HCT116 (cell line): ENCODE data around the gene MAP2K6. TPM values are rescaled to one million over a fixed set of nuclear protein-coding genes. Genes with fewer than 3 reads are reported as not detected.

ENCODE experiments used
- ATAC-seq: fragments of 200-7000 bp; cut with Tn5 transposase; 2 replicates; pipeline ENCODE4 v1.9.1; 2020; ENCODE audit warnings: mild to moderate bottlenecking, moderate library complexity
- BruUV-seq: library from RNA; stranded (reverse); fragments of 400-500 nt; replicated peaks from 2 replicates; lab custom pipeline; 2021; lab: Mats Ljungman, UMichigan
- CTCF ChIA-PET: fragments of 300-600 bp; sonication (Branson Sonifier 250); formaldehyde crosslinking; loops from one replicate; lab custom pipeline; 2021; ENCODE audit warnings: antibody characterized with exemption; lab: Charles Lee
- POLR2A ChIA-PET: fragments of 300-600, 350-600 bp; sonication (Branson Sonifier 250); formaldehyde crosslinking; loops from one replicate; lab custom pipeline; 2021; ENCODE audit warnings: antibody characterized with exemption; lab: Charles Lee
- RAD21 ChIA-PET, 2 experiments: fragments of 300-600 bp; sonication (Branson Sonifier 250); formaldehyde crosslinking; loops; one replicate each; lab custom pipeline; 2023; ENCODE audit warnings: low total read pairs in 2 of 2; ENCODE audit not compliant: uncharacterized antibody in 2 of 2, unreplicated experiment in 2 of 2, low non-redundant PET in 1 of 2; lab: Charles Lee
- DNase-seq: peaks from one replicate; pipeline ENCODE4 v3.0.0-alpha.2; 2010; ENCODE audit warnings: low read depth, low spot score
- H2AFZ ChIP-seq: fragments of 200-600 bp; shearing (Covaris generic), sonication (generic); 2 replicates; pipeline ENCODE4 v1.6.1; 2017; ENCODE audit warnings: low read depth, mixed run types, mixed read lengths, antibody characterized with exemption, low read length; ENCODE audit not compliant: poor library complexity, severe bottlenecking
- H3K27ac ChIP-seq: 2 replicates; pipeline ENCODE4 v1.5.1; 2012; ENCODE audit warnings: low read depth, low read length
- H3K27me3 ChIP-seq: fragments of 200-600 bp; sonication (generic); 2 replicates; pipeline ENCODE4 v1.6.1; 2016; ENCODE audit warnings: mixed run types, low read length, mixed read lengths; ENCODE audit not compliant: insufficient read depth
- H3K36me3 ChIP-seq, 2 experiments: fragments of 200-500 bp in 1 of 2; fragments of 200-600 bp in 1 of 2; sonication (Bioruptor generic) in 1 of 2; sonication (generic) in 1 of 2; 2 replicates each; pipeline versions ENCODE4 v1.5.1 to v1.6.1; 2014 to 2016; ENCODE audit warnings: low read length in 2 of 2, inconsistent platforms in 1 of 2, mixed read lengths in 1 of 2, mixed run types in 1 of 2; ENCODE audit not compliant: insufficient read depth in 2 of 2, control insufficient read depth in 1 of 2
- H3K4me1 ChIP-seq, 2 experiments: fragments of 200-600 bp in 1 of 2; sonication (generic) in 1 of 2; 2 replicates each; pipeline versions ENCODE4 v1.5.1 to v1.6.1; 2012 to 2017; ENCODE audit warnings: low read length in 2 of 2, inconsistent platforms in 1 of 2, mild to moderate bottlenecking in 1 of 2, mixed read lengths in 1 of 2, mixed run types in 1 of 2, moderate library complexity in 1 of 2; ENCODE audit not compliant: insufficient read depth in 2 of 2, control insufficient read depth in 1 of 2
- H3K4me2 ChIP-seq: fragments of 200-600 bp; sonication (generic); 2 replicates; pipeline ENCODE4 v1.6.1; 2017; ENCODE audit warnings: mixed run types, low read length, mixed read lengths
- H3K4me3 ChIP-seq, 2 experiments: fragments of 200-600 bp in 1 of 2; sonication (generic) in 1 of 2; replicated peaks in 1 of 2; 2 replicates each; pipeline ENCODE4 v1.5.1; 2011 to 2016; ENCODE audit warnings: low read length in 2 of 2, control low read depth in 1 of 2, low read depth in 1 of 2, mild to moderate bottlenecking in 1 of 2, mixed read lengths in 1 of 2, mixed run types in 1 of 2
- H3K79me2 ChIP-seq: fragments of 200-600 bp; sonication (generic); 2 replicates; pipeline ENCODE4 v1.6.1; 2017; ENCODE audit warnings: mild to moderate bottlenecking, mixed run types, low read length, moderate library complexity, mixed read lengths; ENCODE audit not compliant: insufficient read depth
- H3K9ac ChIP-seq: fragments of 200-600 bp; sonication (generic); 2 replicates; pipeline ENCODE4 v1.6.1; 2016; ENCODE audit warnings: low read length, mixed read lengths
- H3K9me2 ChIP-seq: fragments of 200-600 bp; sonication (generic), shearing (Covaris generic); 2 replicates; pipeline ENCODE4 v1.6.1; 2017; ENCODE audit warnings: mixed run types, mild to moderate bottlenecking, moderate library complexity; ENCODE audit not compliant: insufficient read depth
- H3K9me3 ChIP-seq, 2 experiments: fragments of 200-500 bp in 1 of 2; fragments of 200-600 bp in 1 of 2; sonication (Bioruptor generic) in 1 of 2; sonication (generic) in 1 of 2; 2 replicates each; pipeline ENCODE4 v1.6.1; 2014 to 2017; ENCODE audit warnings: low read length in 2 of 2, mixed read lengths in 2 of 2, inconsistent platforms in 1 of 2, low read depth in 1 of 2, mild to moderate bottlenecking in 1 of 2, mixed run types in 1 of 2, moderate library complexity in 1 of 2; ENCODE audit not compliant: control insufficient read depth in 1 of 2, insufficient read depth in 1 of 2
- H4K20me1 ChIP-seq: fragments of 200-600 bp; sonication (generic), shearing (Covaris generic); 2 replicates; pipeline ENCODE4 v1.6.1; 2017; ENCODE audit warnings: mixed run types, mild to moderate bottlenecking, moderate library complexity; ENCODE audit not compliant: insufficient read depth
- CBX3 ChIP-seq: IDR thresholded peaks from 2 replicates; pipeline ENCODE4 v1.6.1; 2012; ENCODE audit warnings: low read depth
- CTCF ChIP-seq, 3 experiments: fragments of 200-600 bp in 1 of 3; sonication (generic) in 1 of 3; IDR thresholded peaks in 2 of 3; conservative IDR thresholded peaks in 1 of 3; 2 replicates each; pipeline ENCODE4 v1.5.1; 2012 to 2017; ENCODE audit warnings: low read depth in 2 of 3, low read length in 2 of 3, antibody characterized with exemption in 1 of 3, borderline replicate concordance in 1 of 3, control low read depth in 1 of 3, mild to moderate bottlenecking in 1 of 3, mixed read lengths in 1 of 3, mixed run types in 1 of 3, moderate library complexity in 1 of 3; ENCODE audit not compliant: insufficient read depth in 1 of 3
- EGR1 ChIP-seq: IDR thresholded peaks from 2 replicates; pipeline ENCODE4 v1.6.1; 2012; ENCODE audit warnings: low read depth
- ELF1 ChIP-seq: IDR thresholded peaks from 2 replicates; pipeline ENCODE4 v1.6.1; 2012; ENCODE audit warnings: low read depth, borderline replicate concordance
- JUND ChIP-seq: IDR thresholded peaks from 2 replicates; pipeline ENCODE4 v1.6.1; 2012
- POLR2AphosphoS5 ChIP-seq: IDR thresholded peaks from 2 replicates; pipeline ENCODE4 v1.6.1; 2011; ENCODE audit warnings: mild to moderate bottlenecking, low read depth, low read length, moderate library complexity
- SIN3A ChIP-seq: IDR thresholded peaks from 2 replicates; pipeline ENCODE4 v1.6.1; 2012; ENCODE audit warnings: low read depth
- SP1 ChIP-seq: IDR thresholded peaks from 2 replicates; pipeline ENCODE4 v1.6.1; 2012; ENCODE audit warnings: low read depth
- SRF ChIP-seq: IDR thresholded peaks from 2 replicates; pipeline ENCODE4 v1.6.1; 2012; ENCODE audit warnings: low read depth
- TCF7L2 ChIP-seq: IDR thresholded peaks from 2 replicates; pipeline ENCODE4 v1.7.0; 2011; ENCODE audit warnings: borderline replicate concordance, inconsistent platforms; ENCODE audit not compliant: insufficient read depth, insufficient read length; ENCODE audit errors: extremely low read depth
- ZBTB33 ChIP-seq: IDR thresholded peaks from 2 replicates; pipeline ENCODE4 v1.6.1; 2011; ENCODE audit warnings: mild to moderate bottlenecking, low read length, moderate library complexity; ENCODE audit not compliant: insufficient replicate concordance; ENCODE audit errors: extremely low read depth
- ZNF274 ChIP-seq: fragments of 200-500 bp; sonication (Bioruptor generic); IDR thresholded peaks from 2 replicates; pipeline ENCODE4 v1.6.1; 2014; ENCODE audit warnings: mild to moderate bottlenecking, low read depth, low read length, inconsistent platforms
- intact Hi-C: fragments of 100-400 bp; cut with micrococcal nuclease; formaldehyde crosslinking; loops from 2 replicates; pipeline ENCODE4 v1.10.0; 2022
- total RNA-seq: library from RNA; stranded (reverse); gene quantifications from one replicate; pipeline ENCODE4 v1.2.1, GENCODE V29; 2021; ENCODE audit not compliant: unreplicated experiment

MAP2K6 gene
- total RNA-seq, 1 experiment from 2014 or later, result 0.22 TPM

DNA sequence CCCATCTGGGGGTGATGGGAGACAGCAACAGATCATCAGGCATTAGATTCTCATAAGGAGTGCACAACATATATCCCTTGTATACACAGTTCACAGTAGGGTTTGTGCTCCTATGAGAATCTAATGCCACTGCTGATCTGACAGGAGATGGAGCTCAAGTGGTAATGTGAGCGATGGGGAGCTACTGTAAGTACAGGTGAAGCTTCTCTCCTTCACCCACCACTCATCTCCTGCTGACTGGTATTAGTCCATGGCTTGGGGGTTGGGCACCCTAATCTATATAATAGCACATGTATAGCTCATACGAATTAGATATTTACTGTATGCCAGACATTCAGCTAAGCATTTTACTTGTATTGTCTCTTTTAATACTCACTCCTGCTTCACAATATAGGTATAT is 101.7 kb downstream of the MAP2K6 start:
- no peaks in the 10 kb centered on the region for H3K9me3 ChIP-seq
- ChIA-PET POLR2A (no interaction called here), CTCF (interaction anchor here (1.4 to 2.4 kb wide), 2 partner anchors 10 kb away, joined by 5 to 6 read pairs; no protein-coding TSS in a partner anchor), RAD21 (no interaction called here)
- H3K9ac ChIP-seq, result no peak overlapping the region
- no peaks in the 10 kb centered on the region for H4K20me1 ChIP-seq
- H3K36me3 ChIP-seq, result no peaks in the 10 kb centered on the region
- H3K27ac ChIP-seq, result no peak overlapping the region
- intact Hi-C loops, result no loop called here
- ATAC-seq (no peak), DNase-seq (no peak)
- H3K27me3 ChIP-seq, result no peaks in the 10 kb centered on the region
- H2AFZ ChIP-seq, result no peak overlapping the region
- no TSS peak for BruUV-seq
- no peaks in the 10 kb centered on the region for H3K9me2 ChIP-seq
- H3K4me2 ChIP-seq, result no peak overlapping the region
- no peaks in the 10 kb centered on the region for H3K4me1 ChIP-seq
- no peak overlapping the region for H3K4me3 ChIP-seq
- TF ChIP-seq SRF (no peak), JUND (no peak), EGR1 (no peak), SP1 (no peak), CTCF (IDR thresholded peaks at IDR 0.05 in 2 of 3, conservative IDR thresholded peaks at IDR 0.05 in 1 of 3; ENCODE audit: borderline replicate concordance in 1 of 3, insufficient read depth in 1 of 3, low read depth in 2 of 3, low read length in 2 of 3) (no peak), POLR2AphosphoS5 (no peak)
- no peaks in the 10 kb centered on the region for H3K79me2 ChIP-seq

GRCh38 chr17:69516911-69517310 is 102.4 kb downstream of the MAP2K6 start:
- Histone ChIP-seq H3K9ac (no peak overlapping the region), H3K4me3 (no peak overlapping the region), H3K27ac (no peak overlapping the region), H3K36me3 (no peaks in the 10 kb centered on the region), H3K4me1 (no peaks in the 10 kb centered on the region), H4K20me1 (no peaks in the 10 kb centered on the region), H3K79me2 (no peaks in the 10 kb centered on the region), H3K9me2 (no peaks in the 10 kb centered on the region), H3K27me3 (no peaks in the 10 kb centered on the region), H3K4me2 (no peak overlapping the region), H3K9me3 (no peaks in the 10 kb centered on the region), H2AFZ (no peak overlapping the region)
- DNase-seq (no peak), ATAC-seq (no peak)
- TF ChIP-seq SP1, result no peak
- TF ChIP-seq CTCF (IDR thresholded peaks at IDR 0.05 in 2 of 3, conservative IDR thresholded peaks at IDR 0.05 in 1 of 3; ENCODE audit: borderline replicate concordance in 1 of 3, insufficient read depth in 1 of 3, low read depth in 2 of 3, low read length in 2 of 3), result no peak
- no peak for TF ChIP-seq SIN3A
- TF ChIP-seq ELF1, result no peak
- no peak for TF ChIP-seq SRF
- no peak for TF ChIP-seq TCF7L2
- no peak for TF ChIP-seq ZBTB33
- no peak for TF ChIP-seq ZNF274
- no peak for TF ChIP-seq CBX3
- no peak for TF ChIP-seq JUND
- TF ChIP-seq POLR2AphosphoS5, result no peak
- no peak for TF ChIP-seq EGR1
- no TSS peak for BruUV-seq
- RAD21 ChIA-PET, result no interaction called here
- POLR2A ChIA-PET, result interaction anchor here (0.6 kb wide), 1 partner anchor 19 kb away, joined by 3 read pairs; no protein-coding TSS in a partner anchor
- intact Hi-C loops, result no loop called here
- CTCF ChIA-PET, result interaction anchor here (2.4 kb wide), 1 partner anchor 10 kb away, joined by 6 read pairs; no protein-coding TSS in a partner anchor
